Esophagus muscularis mucosa (tissue), 4 donors: ENCODE results near the gene NDST1. TPM values are rescaled to one million over a fixed set of nuclear protein-coding genes. Genes with fewer than 3 reads are reported as not detected.

Source experiments
- DNase-seq: peaks from one replicate; pipeline ENCODE4 v3.0.0-alpha.2; 2017; ENCODE audit errors: extremely low spot score
- H3K27ac ChIP-seq, 4 donors: fragments of 200-600 bp; sonication (generic); replicated peaks in 1 of 4; 1 replicate in 3 of 4; 2 replicates in 1 of 4; pipeline ENCODE4 v1.5.1; 2016 to 2019; ENCODE audit warnings: mild to moderate bottlenecking in 1 of 4
- H3K27me3 ChIP-seq, 4 donors: fragments of 200-600 bp; sonication (generic); one replicate each; pipeline versions ENCODE4 v1.5.1 to v1.6.0; 2016 to 2019
- H3K36me3 ChIP-seq, 4 donors: fragments of 200-600 bp; sonication (generic); one replicate each; pipeline ENCODE4 v1.5.1; 2016 to 2019
- H3K4me1 ChIP-seq, 4 donors: fragments of 200-600 bp; sonication (generic); one replicate each; pipeline ENCODE4 v1.5.1; 2016 to 2019
- H3K4me3 ChIP-seq, 4 donors: fragments of 200-600 bp; sonication (generic); 1 replicate in 2 of 4; 2 replicates in 2 of 4; pipeline ENCODE4 v1.5.1; 2016 to 2019; ENCODE audit warnings: mild to moderate bottlenecking in 4 of 4, moderate library complexity in 1 of 4
- H3K9me3 ChIP-seq, 4 donors: fragments of 200-600 bp; sonication (generic); 1 replicate in 3 of 4; 2 replicates in 1 of 4; pipeline ENCODE4 v1.5.1; 2016 to 2019
- CTCF ChIP-seq, 3 experiments: fragments of 200-600 bp in 2 of 3; fragments of 450-650 bp in 1 of 3; sonication (generic) in 2 of 3; IDR thresholded peaks; one replicate each; pipeline ENCODE4 v1.5.1; 2017 to 2019; ENCODE audit warnings: antibody characterized with exemption in 3 of 3, mild to moderate bottlenecking in 2 of 3, moderate library complexity in 1 of 3
- EP300 ChIP-seq: sonication (generic); formaldehyde crosslinking; IDR thresholded peaks from one replicate; pipeline ENCODE4 v1.6.1; 2017; ENCODE audit warnings: antibody characterized with exemption
- POLR2A ChIP-seq: fragments of 450-650 bp; IDR thresholded peaks from one replicate; pipeline ENCODE4 v1.6.1; 2017; ENCODE audit warnings: antibody characterized with exemption, moderate library complexity, mild to moderate bottlenecking, low read depth
- POLR2AphosphoS5 ChIP-seq, 2 donors: sonication (generic); formaldehyde crosslinking; IDR thresholded peaks; one replicate each; pipeline ENCODE4 v1.6.1; 2017; ENCODE audit warnings: antibody characterized with exemption in 2 of 2
- WGBS: methylation state at CpG from one replicate; pipeline ENCODE4 v1.1.5; 2018; 5-methylcytosine and 5-hydroxymethylcytosine counted together
- intact Hi-C: fragments of 100-400 bp; cut with DNase I; formaldehyde crosslinking; loops from one replicate; pipeline ENCODE4 v1.15.1; 2023
- total RNA-seq, 4 donors: library from RNA; depleted of rRNA; stranded (reverse); fragments of >200 nt; gene quantifications; one replicate each; pipeline versions ENCODE4 v1.1.0 to v1.2.1, GENCODE V29; 2016

NDST1 gene
- total RNA-seq, 4 donors from 2014 or later: 48.2 to 113 (median 74.5) TPM

DNA sequence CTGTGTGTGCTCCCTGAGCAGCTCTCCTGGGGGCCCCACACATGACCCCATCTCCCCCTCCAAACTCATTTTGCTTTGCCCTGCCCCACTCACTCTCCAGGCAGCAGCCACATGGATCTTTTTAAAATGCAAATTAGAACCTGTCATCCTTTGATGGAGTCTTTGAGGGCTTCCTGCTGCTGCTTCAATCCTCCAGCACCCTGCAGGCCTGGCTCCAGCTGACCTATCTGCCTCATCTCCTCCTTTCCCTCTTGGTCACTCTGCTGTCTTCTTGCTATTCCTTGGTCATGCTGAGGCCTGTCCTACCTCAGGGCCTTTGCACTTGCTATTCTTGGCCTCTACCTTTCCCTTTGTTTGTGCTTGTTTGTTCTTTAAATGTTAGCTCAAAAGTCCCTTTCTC, 17.9 kb downstream of the NDST1 start:
- DNase-seq: no peak
- no peak for TF ChIP-seq POLR2A
- TF ChIP-seq EP300: no peak
- TF ChIP-seq CTCF (IDR thresholded peaks at IDR 0.05): no peak
- no peak for TF ChIP-seq POLR2AphosphoS5 (IDR thresholded peaks at IDR 0.05)
- Histone ChIP-seq H3K4me3 (no peak overlapping the region), H3K27ac (peak overlapping the region in 2 of 4 donors; percentile 8 to 15), H3K27me3 (no peaks in the 10 kb centered on the region), H3K36me3 (peaks cover 9 to 34% (median 29%) of the 10 kb centered on the region in 4 donors), H3K9me3 (no peaks in the 10 kb centered on the region), H3K4me1 (peaks cover 67 to 91% (median 84%) of the 10 kb centered on the region in 4 donors)
- intact Hi-C loops: no loop called here

GRCh38 chr5:150527038-150527437, 19.1 kb downstream of the NDST1 start:
- TF ChIP-seq EP300: no peak
- TF ChIP-seq CTCF (IDR thresholded peaks at IDR 0.05): no peak
- no peak for TF ChIP-seq POLR2AphosphoS5 (IDR thresholded peaks at IDR 0.05)
- no peak for TF ChIP-seq POLR2A
- Histone ChIP-seq H3K4me3 (no peak overlapping the region), H3K27me3 (no peaks in the 10 kb centered on the region), H3K36me3 (peaks cover 9 to 31% (median 23%) of the 10 kb centered on the region in 4 donors), H3K9me3 (no peaks in the 10 kb centered on the region), H3K4me1 (peaks cover 59 to 78% (median 75%) of the 10 kb centered on the region in 4 donors), H3K27ac (peak overlapping the region in 3 of 4 donors; percentile 11 to 28 (median 24))
- DNase-seq: no peak
- WGBS: 86% methylated on average over 8 of the region's 8 CpGs
- intact Hi-C loops: no loop called here

GRCh38 chr5:150527808-150528207, 19.9 kb downstream of the NDST1 start:
- WGBS: 95% methylated on average over 22 of the region's 24 CpGs
- no peak overlapping the region for H3K4me3 ChIP-seq
- H3K27me3 ChIP-seq: no peaks in the 10 kb centered on the region
- intact Hi-C loops: no loop called here
- no peak overlapping the region for H3K27ac ChIP-seq
- no peak for DNase-seq
- H3K36me3 ChIP-seq: peaks cover 10 to 39% (median 30%) of the 10 kb centered on the region in 4 donors
- no peaks in the 10 kb centered on the region for H3K9me3 ChIP-seq
- TF ChIP-seq EP300 (no peak), CTCF (IDR thresholded peaks at IDR 0.05) (no peak), POLR2A (no peak), POLR2AphosphoS5 (IDR thresholded peaks at IDR 0.05) (no peak)
- H3K4me1 ChIP-seq: peaks cover 59 to 71% (median 71%) of the 10 kb centered on the region in 4 donors

DNA sequence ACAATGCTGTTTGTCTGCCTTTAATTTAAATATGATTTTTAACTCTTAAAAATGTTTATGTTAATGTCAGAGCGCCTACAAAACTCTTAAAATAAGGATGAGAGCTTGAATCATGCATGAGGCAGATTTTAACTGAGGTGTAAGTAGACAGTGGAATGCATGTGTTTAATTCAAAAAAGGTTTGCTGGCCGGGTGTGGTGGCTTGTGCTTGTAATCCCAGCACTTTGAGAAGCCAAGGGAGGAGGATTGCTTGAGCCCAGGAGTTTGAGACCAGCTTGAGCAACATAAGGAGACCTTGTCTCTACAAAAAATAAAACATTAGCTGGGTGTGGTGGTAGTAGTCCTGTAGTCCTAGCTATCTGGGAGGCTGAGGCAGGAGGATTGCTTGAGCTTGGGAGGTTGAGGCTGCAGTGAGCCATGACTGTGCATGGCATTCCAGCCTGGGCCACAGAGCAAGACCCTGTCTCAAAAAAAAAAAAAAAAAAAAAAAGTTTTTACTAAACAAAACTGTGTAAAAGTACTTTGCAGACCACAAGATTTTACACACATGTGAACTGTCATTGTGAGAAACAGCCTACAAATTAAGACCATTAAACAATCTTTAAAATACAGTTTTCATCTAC, 21.1 kb downstream of the NDST1 start:
- Histone ChIP-seq H3K27ac (no peak overlapping the region), H3K36me3 (peaks cover 19 to 51% (median 42%) of the 10 kb centered on the region in 4 donors), H3K4me3 (no peak overlapping the region), H3K27me3 (no peaks in the 10 kb centered on the region), H3K4me1 (peaks cover 53 to 64% (median 60%) of the 10 kb centered on the region in 4 donors), H3K9me3 (no peaks in the 10 kb centered on the region)
- 55% methylated on average over 2 of the region's 2 CpGs for WGBS
- no peak for DNase-seq
- intact Hi-C loops: no loop called here
- TF ChIP-seq EP300 (no peak), POLR2AphosphoS5 (IDR thresholded peaks at IDR 0.05) (no peak), POLR2A (no peak), CTCF (IDR thresholded peaks at IDR 0.05) (no peak)

DNA sequence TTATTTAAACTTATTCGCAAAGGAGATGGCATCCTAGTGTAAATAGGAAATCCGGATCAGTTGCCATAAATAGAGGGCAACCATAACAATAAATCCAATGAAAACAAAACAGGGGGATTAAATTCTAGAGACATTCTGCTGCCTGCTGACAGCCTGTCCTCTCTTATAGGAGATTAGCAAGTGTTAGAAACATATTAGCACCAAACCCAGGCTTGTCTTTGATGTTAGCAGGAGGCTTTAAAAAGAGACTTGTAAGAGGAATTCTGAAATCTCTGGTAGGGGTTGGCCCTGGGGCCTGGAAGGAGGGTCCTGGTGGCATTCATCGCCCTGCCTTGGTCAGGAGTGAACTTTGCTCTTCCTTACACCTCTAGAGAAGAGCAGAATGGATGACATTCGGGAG, 21.6 kb downstream of the NDST1 start:
- Histone ChIP-seq H3K27me3 (no peaks in the 10 kb centered on the region), H3K36me3 (peaks cover 23 to 57% (median 48%) of the 10 kb centered on the region in 4 donors), H3K4me3 (no peak overlapping the region), H3K4me1 (peaks cover 48 to 60% (median 55%) of the 10 kb centered on the region in 4 donors), H3K9me3 (no peaks in the 10 kb centered on the region), H3K27ac (no peak overlapping the region)
- TF ChIP-seq POLR2AphosphoS5 (IDR thresholded peaks at IDR 0.05): no peak
- no peak for TF ChIP-seq CTCF (IDR thresholded peaks at IDR 0.05)
- TF ChIP-seq POLR2A: no peak
- TF ChIP-seq EP300: no peak
- intact Hi-C loops: no loop called here
- DNase-seq: no peak
- WGBS: 72% methylated on average over 4 of the region's 4 CpGs
